Activated CD4-positive, alpha-beta memory T cell treated with anti-CD3 and anti-CD28 coated beads for 36 hours (primary cell): ENCODE results near the gene LITAF. TPM values are rescaled to one million over a fixed set of nuclear protein-coding genes. Genes with fewer than 3 reads are reported as not detected.
"Not testable (repeated sequence)": the region's sequence is repeated elsewhere in the genome, so short reads cannot be mapped to it uniquely, and the experiment has no call there.

Experiments used
- CTCF ChIA-PET: fragments of 350-600 bp; sonication (Branson Sonifier 250); formaldehyde crosslinking; loops from one replicate; lab custom pipeline; 2021; ENCODE audit warnings: antibody characterized with exemption, inconsistent platforms; lab: Charles Lee
- POLR2A ChIA-PET: fragments of 350-600 bp; sonication (Branson Sonifier 250); formaldehyde crosslinking; loops from one replicate; lab custom pipeline; 2021; ENCODE audit warnings: antibody characterized with exemption; lab: Charles Lee
- DNase-seq: peaks from one replicate; pipeline ENCODE4 v3.0.0-alpha.2; 2020
- H3K27ac Mint-ChIP-seq: one replicate; pipeline ENCODE4 v1.8.0; 2021; ENCODE audit warnings: mixed read lengths
- H3K27me3 Mint-ChIP-seq: one replicate; pipeline ENCODE4 v1.8.0; 2021; ENCODE audit warnings: mixed read lengths
- H3K36me3 Mint-ChIP-seq: one replicate; pipeline ENCODE4 v1.8.0; 2021; ENCODE audit warnings: mixed read lengths
- H3K4me1 Mint-ChIP-seq: one replicate; pipeline ENCODE4 v1.8.0; 2021; ENCODE audit warnings: low read depth, mixed read lengths
- H3K4me3 Mint-ChIP-seq: one replicate; pipeline ENCODE4 v1.8.0; 2021; ENCODE audit warnings: mild to moderate bottlenecking, mixed read lengths
- H3K9me3 Mint-ChIP-seq: one replicate; pipeline ENCODE4 v1.8.0; 2021; ENCODE audit warnings: mixed read lengths
- intact Hi-C: fragments of 100-400 bp; cut with micrococcal nuclease; formaldehyde crosslinking; loops from one replicate; pipeline ENCODE4 v1.15.1; 2023
- total RNA-seq, 2 experiments: library from RNA; stranded (reverse); gene quantifications; one replicate each; pipeline ENCODE4 v1.2.3, GENCODE V29; 2021

The LITAF gene
- total RNA-seq, 2 experiments from 2014 or later, result 130 to 134 TPM

DNA sequence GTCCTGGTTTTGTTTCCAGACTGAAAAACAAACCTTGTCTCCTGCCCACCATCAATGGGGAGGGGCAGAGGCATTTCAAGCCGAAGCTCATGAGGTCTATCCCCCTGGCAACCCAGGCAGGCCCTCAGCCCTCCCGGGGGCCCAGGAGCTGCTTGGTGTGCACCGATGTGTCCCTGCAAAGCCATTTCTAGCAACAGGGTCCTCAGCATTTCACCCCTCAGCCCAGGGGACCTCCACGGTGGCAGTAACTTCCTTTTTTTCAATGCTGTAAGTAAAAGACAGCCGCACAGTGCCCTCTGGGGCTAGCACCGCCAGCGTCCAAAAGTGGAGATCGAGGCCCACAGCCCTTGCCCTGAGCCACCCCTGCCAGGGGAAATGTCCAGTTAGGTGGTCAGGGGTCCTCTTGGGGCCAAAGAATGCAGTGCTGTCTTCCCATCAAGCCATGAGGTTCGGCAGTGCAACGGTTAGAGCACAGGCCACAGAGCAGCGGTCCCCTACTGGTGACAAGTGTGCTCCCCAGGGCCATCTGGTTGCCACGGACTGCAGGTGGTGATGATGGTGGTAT is 79.9 kb downstream of the LITAF start:
- Mint-ChIP-seq H3K4me3 (no peak overlapping the region), H3K9me3 (peaks cover 2% of the 10 kb centered on the region), H3K27ac (no peak overlapping the region), H3K4me1 (no peaks in the 10 kb centered on the region), H3K36me3 (no peaks in the 10 kb centered on the region), H3K27me3 (no peaks in the 10 kb centered on the region)
- no peak for DNase-seq
- CTCF ChIA-PET, result no interaction called here
- POLR2A ChIA-PET, result no interaction called here
- intact Hi-C loops, result no loop called here

DNA sequence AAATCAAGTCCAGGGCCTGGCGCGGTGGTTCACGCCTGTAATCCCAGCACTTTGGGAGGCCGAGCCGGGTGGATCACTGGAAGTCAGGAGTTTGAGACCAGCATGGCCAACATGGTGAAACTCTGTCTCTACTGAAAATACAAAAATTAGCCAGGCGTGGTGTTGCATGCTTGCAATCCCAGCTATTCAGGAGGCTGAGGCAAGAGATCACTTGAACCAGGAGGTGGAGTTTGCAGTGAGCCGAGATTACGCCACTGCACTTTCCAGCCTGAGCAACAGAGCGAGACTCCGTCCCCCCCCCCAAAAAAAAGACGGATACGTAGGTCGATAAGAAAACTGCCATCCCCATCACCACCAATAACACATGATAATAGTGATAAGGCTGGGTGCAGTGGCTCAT is 82.5 kb downstream of the LITAF start:
- H3K36me3 Mint-ChIP-seq, H3K4me3 Mint-ChIP-seq, H3K27me3 Mint-ChIP-seq, H3K4me1 Mint-ChIP-seq, intact Hi-C loops, DNase-seq, H3K9me3 Mint-ChIP-seq, H3K27ac Mint-ChIP-seq, POLR2A ChIA-PET: not testable (repeated sequence)
- CTCF ChIA-PET, result interaction anchor here (1.3 kb wide), 1 partner anchor 28 kb away, joined by 4 read pairs; no protein-coding TSS in a partner anchor

DNA sequence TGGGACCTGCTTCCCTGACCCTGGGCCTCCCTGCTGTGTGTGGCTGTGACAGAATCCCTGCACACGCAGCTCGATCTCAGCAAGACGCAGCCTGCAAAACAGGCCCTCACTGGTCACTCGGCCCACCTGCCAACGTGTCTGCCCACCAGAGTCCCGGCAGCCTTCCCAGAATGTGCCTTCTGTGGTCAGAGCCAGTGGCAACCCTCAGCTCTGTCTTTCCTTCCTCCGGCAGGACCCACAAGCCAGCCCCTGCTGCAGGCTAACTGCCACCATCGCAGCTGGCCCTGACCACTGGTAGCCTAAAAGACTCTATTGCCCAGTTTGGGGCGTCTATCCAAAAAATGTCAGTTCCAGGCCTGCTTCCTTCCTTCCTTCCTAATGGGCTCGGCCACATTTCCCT is 83.2 kb downstream of the LITAF start:
- ChIA-PET POLR2A (no interaction called here), CTCF (no interaction called here)
- Mint-ChIP-seq H3K36me3 (no peaks in the 10 kb centered on the region), H3K27me3 (no peaks in the 10 kb centered on the region), H3K9me3 (no peaks in the 10 kb centered on the region), H3K4me3 (no peak overlapping the region), H3K27ac (no peak overlapping the region), H3K4me1 (no peaks in the 10 kb centered on the region)
- no peak for DNase-seq
- intact Hi-C loops, result no loop called here

DNA sequence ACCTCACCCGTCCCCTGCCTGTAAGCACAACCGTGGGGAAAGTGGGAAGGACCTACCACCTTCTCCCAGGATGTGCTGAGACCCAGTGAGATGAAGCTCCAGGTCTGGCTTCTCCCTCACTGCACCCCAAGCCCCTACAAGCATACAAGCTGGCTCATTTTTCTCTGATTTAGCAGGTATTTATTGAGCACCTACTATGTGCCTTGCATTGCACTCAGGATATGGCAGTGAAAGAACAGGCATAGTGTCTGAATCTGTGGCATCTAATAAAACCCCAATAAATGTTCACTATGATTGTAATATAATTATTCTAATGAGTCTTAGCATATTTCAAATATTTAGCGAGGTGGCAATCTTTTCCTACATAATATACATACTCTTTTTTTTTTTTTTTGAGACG is 84.5 kb downstream of the LITAF start:
- H3K27ac Mint-ChIP-seq, result no peak overlapping the region
- no peaks in the 10 kb centered on the region for H3K27me3 Mint-ChIP-seq
- ChIA-PET POLR2A (no interaction called here), CTCF (no interaction called here)
- no peaks in the 10 kb centered on the region for H3K9me3 Mint-ChIP-seq
- H3K4me1 Mint-ChIP-seq, result peaks cover 3% of the 10 kb centered on the region
- H3K36me3 Mint-ChIP-seq, result no peaks in the 10 kb centered on the region
- no peak for DNase-seq
- H3K4me3 Mint-ChIP-seq, result no peak overlapping the region
- intact Hi-C loops, result no loop called here

DNA sequence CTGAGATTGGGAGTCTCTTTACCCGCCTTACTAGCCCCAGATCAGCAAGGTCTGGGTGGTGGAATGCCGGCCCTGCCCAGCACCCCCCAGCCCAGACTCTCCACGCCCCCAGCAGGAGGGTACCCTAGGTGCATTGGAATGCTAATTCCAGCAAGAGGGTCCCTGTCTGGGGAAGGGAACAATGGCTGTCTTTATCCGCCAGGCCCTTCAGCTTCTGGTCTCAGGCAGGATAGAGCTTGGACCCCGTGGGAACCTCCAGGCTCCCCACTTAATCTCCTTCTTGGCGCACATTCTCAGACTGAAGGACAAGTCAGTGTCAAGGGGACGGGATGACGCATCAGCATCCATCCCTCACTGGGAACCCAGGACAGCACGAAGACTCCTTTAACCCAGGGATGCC is 85.1 kb downstream of the LITAF start:
- no peak for DNase-seq
- CTCF ChIA-PET, result no interaction called here
- intact Hi-C loops, result no loop called here
- Mint-ChIP-seq H3K27ac (no peak overlapping the region), H3K27me3 (no peaks in the 10 kb centered on the region), H3K4me3 (no peak overlapping the region), H3K36me3 (no peaks in the 10 kb centered on the region), H3K9me3 (no peaks in the 10 kb centered on the region), H3K4me1 (peaks cover 6% of the 10 kb centered on the region)
- POLR2A ChIA-PET, result interaction anchor here (0.6 kb wide), 1 partner anchor 518 kb away, joined by 3 read pairs; no protein-coding TSS in a partner anchor

DNA sequence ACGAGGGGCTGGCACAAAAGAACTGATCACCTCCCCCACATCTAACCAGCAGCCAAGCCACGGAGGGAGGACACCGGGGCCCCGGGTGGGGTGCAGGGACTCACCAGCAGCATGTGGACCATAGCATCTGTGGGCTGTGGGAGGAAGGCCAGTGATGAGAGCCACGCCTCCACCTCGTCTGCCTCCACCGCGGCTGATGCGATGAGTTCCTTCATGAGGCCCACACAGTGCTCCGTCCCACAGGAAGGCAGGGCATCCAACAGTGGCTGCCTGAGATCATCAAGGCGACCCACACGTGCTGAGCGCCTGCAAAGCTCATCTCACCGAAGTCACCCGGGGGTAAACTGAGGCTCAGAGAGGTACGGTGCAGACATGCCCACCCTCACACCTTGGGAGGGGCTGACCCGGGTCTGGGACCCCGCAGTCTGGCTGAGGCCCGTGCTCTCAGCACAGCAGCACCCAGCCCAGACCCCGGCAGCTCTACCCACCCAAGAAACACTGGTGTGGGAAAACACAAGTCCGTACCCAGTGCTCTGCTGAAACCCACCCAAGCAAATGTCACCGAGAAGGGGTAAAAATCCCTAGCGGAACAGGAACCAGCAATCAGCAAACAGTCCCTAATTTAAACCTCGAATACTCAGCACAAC is 85.9 kb downstream of the LITAF start:
- H3K27me3 Mint-ChIP-seq, result no peaks in the 10 kb centered on the region
- peaks cover 8% of the 10 kb centered on the region for H3K4me1 Mint-ChIP-seq
- POLR2A ChIA-PET, result interaction anchor here (0.6 kb wide), 1 partner anchor 519 kb away, joined by 3 read pairs; no protein-coding TSS in a partner anchor
- DNase-seq, result no peak
- H3K4me3 Mint-ChIP-seq, result no peak overlapping the region
- H3K36me3 Mint-ChIP-seq, result no peaks in the 10 kb centered on the region
- no peak overlapping the region for H3K27ac Mint-ChIP-seq
- intact Hi-C loops, result no loop called here
- no peaks in the 10 kb centered on the region for H3K9me3 Mint-ChIP-seq
- CTCF ChIA-PET, result interaction anchor here (1.0 kb wide), 1 partner anchor 95 kb away, joined by 3 read pairs; no protein-coding TSS in a partner anchor

DNA sequence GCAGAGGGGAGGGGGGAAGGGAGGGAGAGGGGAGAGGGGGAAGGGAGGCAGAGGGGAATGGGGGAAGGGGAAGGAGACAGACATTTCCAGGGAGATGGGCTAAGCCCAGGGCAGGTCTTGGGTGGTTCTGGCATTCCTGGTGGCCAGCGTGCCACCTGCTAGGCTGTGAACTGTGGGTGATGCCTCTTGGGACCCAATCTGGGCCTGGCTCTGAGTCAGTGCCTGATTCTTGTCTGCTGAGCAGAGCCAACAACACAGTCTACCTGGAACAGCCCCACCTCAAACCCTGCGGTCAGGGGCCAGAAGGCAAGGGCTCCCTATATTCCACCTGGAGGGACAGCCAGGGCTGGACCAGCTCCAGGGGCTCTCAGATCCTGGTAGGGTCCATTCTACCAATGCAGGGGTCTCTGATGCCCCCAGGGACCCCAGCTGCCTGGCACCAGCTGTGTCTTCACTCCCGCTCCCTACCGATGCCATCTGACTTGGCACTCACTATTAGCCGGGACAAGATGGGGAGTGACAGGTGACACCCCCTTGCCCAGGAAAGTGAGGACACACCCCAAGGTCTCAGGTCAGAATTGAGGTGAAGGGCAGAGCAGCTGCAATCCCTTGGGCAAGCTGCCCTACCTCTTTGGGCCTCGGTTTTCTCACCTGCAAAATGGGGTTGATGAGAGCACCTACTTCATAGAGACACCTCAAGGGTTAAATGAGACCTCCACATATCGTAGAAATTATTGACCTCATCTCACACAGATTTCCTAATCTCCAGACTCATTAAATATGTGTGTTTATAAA is 87.2 kb downstream of the LITAF start:
- H3K27me3 Mint-ChIP-seq, result no peaks in the 10 kb centered on the region
- peaks cover 17% of the 10 kb centered on the region for H3K4me1 Mint-ChIP-seq
- no peaks in the 10 kb centered on the region for H3K9me3 Mint-ChIP-seq
- no peaks in the 10 kb centered on the region for H3K36me3 Mint-ChIP-seq
- CTCF ChIA-PET, result interaction anchor here (1.0 kb wide), 1 partner anchor 94 kb away, joined by 3 read pairs; no protein-coding TSS in a partner anchor
- intact Hi-C loops, result no loop called here
- H3K27ac Mint-ChIP-seq, result no peak overlapping the region
- DNase-seq, result no peak
- POLR2A ChIA-PET, result no interaction called here
- H3K4me3 Mint-ChIP-seq, result no peak overlapping the region

DNA sequence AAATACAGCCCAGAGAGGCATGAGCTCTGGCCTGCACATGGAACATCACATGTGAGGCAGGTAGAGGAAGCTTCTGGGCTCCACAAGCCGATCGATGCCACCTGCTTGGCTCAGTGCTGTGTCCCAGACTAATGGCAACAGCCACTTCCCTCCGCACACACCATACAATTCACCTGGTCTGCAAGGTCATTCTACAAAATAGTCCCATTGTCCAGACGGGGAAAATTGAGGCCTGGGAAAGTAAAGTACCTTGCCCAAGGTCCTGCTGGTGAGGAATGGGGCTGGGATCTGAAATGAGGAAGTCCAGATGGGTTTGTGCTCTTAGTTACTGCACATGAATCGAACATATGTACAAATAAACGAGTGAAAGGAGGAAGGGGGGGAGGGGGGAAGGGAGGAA is 88.0 kb downstream of the LITAF start:
- Mint-ChIP-seq H3K4me3 (no peak overlapping the region), H3K27ac (no peak overlapping the region), H3K4me1 (peaks cover 17% of the 10 kb centered on the region), H3K27me3 (no peaks in the 10 kb centered on the region), H3K9me3 (no peaks in the 10 kb centered on the region), H3K36me3 (no peaks in the 10 kb centered on the region)
- ChIA-PET POLR2A (no interaction called here), CTCF (interaction anchor here (1.3 kb wide), 1 partner anchor 33 kb away, joined by 5 read pairs; no protein-coding TSS in a partner anchor)
- intact Hi-C loops, result no loop called here
- no peak for DNase-seq

DNA sequence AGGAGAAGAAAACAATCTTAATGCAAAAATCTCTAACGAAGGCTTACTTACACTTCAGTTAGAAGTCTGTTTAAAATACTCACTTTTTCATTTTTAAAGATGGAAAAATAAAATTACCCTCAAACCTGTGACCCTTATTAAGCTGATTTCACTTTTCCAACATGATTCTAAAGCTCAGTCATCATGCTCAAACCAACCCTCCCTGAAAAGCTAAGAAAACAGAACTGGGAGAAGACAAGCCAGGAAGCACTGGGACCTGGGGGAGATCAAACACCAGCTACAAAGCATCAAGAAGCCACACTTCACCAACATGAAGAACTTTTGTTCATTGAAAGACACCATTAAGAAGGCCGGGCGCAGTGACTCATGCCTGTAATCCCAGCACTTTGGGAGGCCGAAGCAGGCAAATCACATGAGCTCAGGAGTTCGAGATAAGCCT is 88.8 kb downstream of the LITAF start:
- Mint-ChIP-seq H3K27ac (no peak overlapping the region), H3K9me3 (peaks cover 3% of the 10 kb centered on the region), H3K4me1 (peaks cover 20% of the 10 kb centered on the region), H3K27me3 (no peaks in the 10 kb centered on the region), H3K36me3 (no peaks in the 10 kb centered on the region), H3K4me3 (no peak overlapping the region)
- CTCF ChIA-PET, result interaction anchor here (0.7 to 1.3 kb wide), 2 partner anchors 34 to 139 kb away, joined by 3 to 5 read pairs; no protein-coding TSS in a partner anchor
- no peak for DNase-seq
- intact Hi-C loops, result no loop called here
- POLR2A ChIA-PET, result no interaction called here

Other genes with a start within 250 kb of the LITAF start
- 10 to 100 TPM; 68.9 to 69.9 TPM for gene RMI2, start 241.5 kb downstream of the LITAF start, total RNA-seq
- 1 to 10 TPM; 9.1 TPM for gene SNN, start 81.5 kb upstream of the LITAF start, total RNA-seq
- gene TXNDC11, start 155.9 kb upstream of the LITAF start, total RNA-seq, result 10 to 100 TPM; 28.4 to 29.9 TPM
- 10 to 100 TPM; 65.1 to 75.5 TPM for gene ZC3H7A, start 210.3 kb upstream of the LITAF start, total RNA-seq